Testis (tissue), 3 donors: ENCODE measurements around the gene EHBP1. TPM values are rescaled to one million over a fixed set of nuclear protein-coding genes. Genes with fewer than 3 reads are reported as not detected.

Experiments used
- DNase-seq: peaks from one replicate; pipeline ENCODE4 v3.0.0-alpha.2; 2019
- H3K27ac ChIP-seq, 2 donors: fragments of 200-600 bp; sonication (generic); one replicate each; pipeline ENCODE4 v1.5.1; 2019
- H3K27me3 ChIP-seq: fragments of 200-600 bp; sonication (generic); one replicate; pipeline ENCODE4 v1.5.1; 2019
- H3K36me3 ChIP-seq: fragments of 200-600 bp; sonication (generic); one replicate; pipeline ENCODE4 v1.5.1; 2017; ENCODE audit warnings: low read depth; ENCODE audit errors: missing control alignments
- H3K4me1 ChIP-seq: fragments of 200-600 bp; sonication (generic); one replicate; pipeline ENCODE4 v1.5.1; 2019
- H3K4me3 ChIP-seq, 2 donors: fragments of 200-600 bp; sonication (generic); one replicate each; pipeline ENCODE4 v1.5.1; 2017 to 2019
- H3K9me3 ChIP-seq: fragments of 200-600 bp; sonication (generic); one replicate; pipeline ENCODE4 v1.5.1; 2017
- CTCF ChIP-seq, 3 experiments: fragments of 450-650 bp in 2 of 3; fragments of 200-600 bp in 1 of 3; sonication (generic) in 1 of 3; IDR thresholded peaks; one replicate each; pipeline ENCODE4 v1.5.1; 2016 to 2019; ENCODE audit warnings: antibody characterized with exemption in 3 of 3, mild to moderate bottlenecking in 2 of 3, moderate library complexity in 1 of 3
- POLR2A ChIP-seq: fragments of 450-650 bp; IDR thresholded peaks from one replicate; pipeline ENCODE4 v1.6.1; 2017; ENCODE audit warnings: antibody characterized with exemption, mild to moderate bottlenecking, moderate library complexity
- WGBS, 2 donors: methylation state at CpG; one replicate each; pipeline ENCODE4 v1.1.5; 2018; 5-methylcytosine and 5-hydroxymethylcytosine counted together
- intact Hi-C: fragments of 100-400 bp; cut with DNase I; formaldehyde crosslinking; loops from one replicate; pipeline ENCODE4 v1.15.1; 2023; ENCODE audit warnings: low total_unique reads
- polyA plus RNA-seq: library from polyadenylated mRNA; stranded (reverse); fragments of 350-450 nt; fragmentation: Illumina TruSeq; extraction: RNeasy Lipid Tissue Mini Kit (QIAGEN cat#74804); gene quantifications from one replicate; pipeline ENCODE4 v1.2.3, GENCODE V29; 2014; ENCODE audit warnings: low read depth, low replicate concordance; ENCODE audit not compliant: insufficient read depth
- total RNA-seq, 2 donors: library from RNA; depleted of rRNA; stranded (reverse); fragments of >200 nt; gene quantifications; one replicate each; pipeline ENCODE4 v1.2.3, GENCODE V29; 2016

EHBP1 gene
- total and polyA plus RNA-seq, 3 donors from 2014 or later = 69.3 to 99.5 (median 86.8) TPM

DNA sequence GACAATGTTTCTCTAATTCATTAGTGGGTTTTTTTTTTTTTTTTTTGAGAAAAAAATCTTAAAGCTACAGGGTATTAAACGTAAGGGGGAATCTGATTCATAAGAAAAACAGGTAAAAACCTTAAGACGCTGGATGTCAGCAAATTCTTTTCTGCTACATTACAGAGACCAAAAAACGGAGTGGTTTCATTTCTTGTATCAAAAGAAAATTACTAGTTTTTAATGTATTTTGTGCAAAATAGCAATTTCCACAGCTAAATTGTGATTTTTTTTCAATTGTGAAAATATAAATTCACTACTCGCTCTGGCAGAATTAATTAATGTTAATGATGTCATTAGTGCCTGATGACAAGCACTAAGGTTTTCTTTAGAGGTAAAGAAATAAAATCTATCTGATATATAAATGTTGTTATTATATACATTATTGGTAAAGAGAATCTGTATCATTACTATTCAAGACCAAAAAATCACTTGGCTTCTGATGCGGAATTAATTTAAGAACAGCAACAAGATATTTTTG is 355.0 kb downstream of the EHBP1 start:
- TF ChIP-seq POLR2A (no peak), CTCF (IDR thresholded peaks at IDR 0.05) (no peak)
- peaks cover 8% of the 10 kb centered on the region for H3K4me1 ChIP-seq
- intact Hi-C loops = no loop called here
- WGBS, 2 donors = 31% methylated on average over 5 of the region's 5 CpGs
- H3K9me3 ChIP-seq = no peaks in the 10 kb centered on the region
- no peaks in the 10 kb centered on the region for H3K36me3 ChIP-seq
- H3K27ac ChIP-seq = no peak overlapping the region
- DNase-seq = no peak
- H3K27me3 ChIP-seq = peaks cover 4% of the 10 kb centered on the region
- no peak overlapping the region for H3K4me3 ChIP-seq

DNA sequence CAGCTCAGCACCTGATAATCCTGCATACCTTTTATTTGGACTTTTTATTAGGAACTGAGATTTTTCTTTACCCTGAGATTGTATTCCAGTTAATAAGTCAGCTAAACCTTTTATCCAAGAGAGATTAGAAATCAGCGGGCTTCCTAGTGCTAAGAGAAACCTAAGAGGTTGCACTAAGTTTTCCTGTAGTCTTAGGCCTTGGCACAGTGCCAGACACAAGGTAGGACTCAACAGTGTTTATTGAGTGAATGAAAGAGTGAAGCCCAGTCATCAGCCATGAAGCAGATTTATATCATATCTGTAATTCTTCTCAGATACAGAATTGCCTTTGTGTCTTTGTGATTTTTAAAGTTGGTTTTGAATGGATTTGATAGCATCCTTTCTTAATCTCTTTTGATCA is 358.7 kb downstream of the EHBP1 start:
- Histone ChIP-seq H3K4me1 (peaks cover under 1% of the 10 kb centered on the region), H3K36me3 (no peaks in the 10 kb centered on the region), H3K27me3 (peaks cover 2% of the 10 kb centered on the region), H3K27ac (no peak overlapping the region), H3K4me3 (no peak overlapping the region), H3K9me3 (no peaks in the 10 kb centered on the region)
- intact Hi-C loops = no loop called here
- DNase-seq = peak; percentile 16
- WGBS, 2 donors = 77 to 84% methylated on average over 1 of the region's 1 CpG
- TF ChIP-seq POLR2A (no peak), CTCF (IDR thresholded peaks at IDR 0.05) (no peak)

DNA sequence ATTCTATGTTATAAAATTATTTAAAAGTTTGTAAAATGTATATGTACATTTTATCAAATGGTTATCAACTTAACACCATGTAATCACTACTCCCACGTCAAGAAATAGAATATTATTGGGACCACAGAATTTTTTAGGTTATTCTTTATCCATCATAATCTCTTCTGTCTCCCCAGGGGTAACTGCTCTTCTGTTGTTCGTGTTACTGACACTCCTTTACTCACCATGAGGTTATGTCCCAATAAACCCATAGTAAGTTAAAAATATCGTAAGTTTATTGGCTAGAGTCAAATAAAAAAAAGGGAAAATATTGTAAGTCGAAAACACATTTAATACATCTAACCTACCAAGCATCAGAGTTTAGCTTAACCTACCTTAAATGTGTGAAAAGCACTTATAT is 359.1 kb downstream of the EHBP1 start:
- DNase-seq = no peak
- intact Hi-C loops = no loop called here
- no peak overlapping the region for H3K27ac ChIP-seq
- H3K4me3 ChIP-seq = no peak overlapping the region
- no peaks in the 10 kb centered on the region for H3K4me1 ChIP-seq
- 82 to 85% methylated on average over 4 of the region's 4 CpGs for WGBS, 2 donors
- no peak for TF ChIP-seq POLR2A
- no peak for TF ChIP-seq CTCF (IDR thresholded peaks at IDR 0.05)
- no peaks in the 10 kb centered on the region for H3K9me3 ChIP-seq
- no peaks in the 10 kb centered on the region for H3K27me3 ChIP-seq
- H3K36me3 ChIP-seq = no peaks in the 10 kb centered on the region

DNA sequence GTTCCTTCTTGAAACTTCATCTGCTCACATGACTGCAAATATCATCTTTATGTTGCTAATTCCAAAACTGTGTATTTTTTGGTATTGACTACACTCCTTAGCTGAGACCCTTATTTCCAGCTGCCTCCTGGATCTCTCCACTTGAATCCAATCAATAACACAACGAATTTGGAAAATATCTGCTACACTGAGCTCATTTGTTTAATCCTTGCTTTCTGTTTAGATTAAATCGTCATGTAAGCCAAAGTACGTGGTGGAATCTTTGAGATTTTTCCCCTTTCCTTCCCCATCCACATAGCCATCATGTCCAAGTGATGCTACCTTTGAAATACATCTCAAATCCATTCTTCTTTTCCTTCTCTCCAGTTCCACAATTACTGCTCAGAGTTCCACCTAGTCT is 360.8 kb downstream of the EHBP1 start:
- no peaks in the 10 kb centered on the region for H3K27me3 ChIP-seq
- 72 to 81% methylated on average over 3 of the region's 3 CpGs for WGBS, 2 donors
- no peak for DNase-seq
- no peaks in the 10 kb centered on the region for H3K4me1 ChIP-seq
- no peak overlapping the region for H3K27ac ChIP-seq
- intact Hi-C loops = no loop called here
- TF ChIP-seq POLR2A (no peak), CTCF (IDR thresholded peaks at IDR 0.05) (no peak)
- H3K9me3 ChIP-seq = no peaks in the 10 kb centered on the region
- H3K4me3 ChIP-seq = no peak overlapping the region
- H3K36me3 ChIP-seq = no peaks in the 10 kb centered on the region

GRCh38 chr2:63066838-63067237 is 361.3 kb downstream of the EHBP1 start:
- no peak for DNase-seq
- Histone ChIP-seq H3K4me3 (no peak overlapping the region), H3K4me1 (no peaks in the 10 kb centered on the region), H3K27ac (no peak overlapping the region), H3K9me3 (no peaks in the 10 kb centered on the region), H3K36me3 (no peaks in the 10 kb centered on the region), H3K27me3 (no peaks in the 10 kb centered on the region)
- WGBS, 2 donors = 83 to 87% methylated on average over 2 of the region's 2 CpGs
- no peak for TF ChIP-seq CTCF (IDR thresholded peaks at IDR 0.05)
- no peak for TF ChIP-seq POLR2A
- intact Hi-C loops = no loop called here
